SH-SY5Y (cell line): ENCODE data around the gene NHS.

Experiments used
- GATA2 ChIP-seq: IDR thresholded peaks from 2 replicates; pipeline ENCODE4 v1.6.1; 2011; ENCODE audit warnings: mild to moderate bottlenecking, low read depth, low read length
- GATA3 ChIP-seq: IDR thresholded peaks from 2 replicates; pipeline ENCODE4 v1.6.1; 2011; ENCODE audit warnings: low read depth, mild to moderate bottlenecking, low read length, moderate library complexity

The NHS gene

DNA sequence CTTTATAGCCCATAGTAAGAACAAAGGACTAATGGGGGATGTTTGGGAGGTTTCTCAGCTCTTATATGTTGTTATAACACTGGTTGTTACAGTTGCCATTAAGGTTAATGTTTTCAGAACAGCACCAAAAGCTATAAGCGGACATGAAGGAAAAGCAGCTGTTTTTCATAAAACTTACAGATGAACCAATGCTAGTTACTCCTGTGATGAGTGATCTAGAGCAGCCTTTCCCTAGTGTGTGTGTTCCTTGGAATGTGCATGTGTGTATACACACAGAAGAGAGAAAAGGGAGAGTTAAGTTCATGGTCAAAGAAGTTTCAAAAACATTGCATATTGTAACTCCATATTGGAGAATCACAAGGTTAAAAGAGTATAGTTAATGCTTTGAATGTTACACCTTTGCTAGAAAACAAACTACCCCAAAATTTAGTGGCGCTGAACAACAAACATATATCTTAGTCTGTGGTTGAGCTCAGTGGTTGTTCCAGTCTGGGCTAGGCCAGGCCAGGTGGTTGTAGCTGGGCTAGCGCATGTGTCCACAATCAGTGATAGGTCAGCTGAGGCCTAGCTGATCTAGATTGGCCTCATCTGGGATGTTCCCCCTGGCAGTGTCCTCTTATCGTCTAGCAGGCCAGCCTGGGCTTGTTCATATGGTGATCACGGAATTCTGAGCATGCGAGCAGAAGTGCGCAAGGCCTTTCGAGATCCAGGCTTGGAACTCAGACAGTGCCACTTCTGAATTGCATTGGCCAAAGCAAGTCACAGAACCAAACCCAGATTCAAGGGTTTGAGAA is 151.0 kb downstream of the NHS start:
- TF ChIP-seq GATA3 (no peak), GATA2 (no peak)

DNA sequence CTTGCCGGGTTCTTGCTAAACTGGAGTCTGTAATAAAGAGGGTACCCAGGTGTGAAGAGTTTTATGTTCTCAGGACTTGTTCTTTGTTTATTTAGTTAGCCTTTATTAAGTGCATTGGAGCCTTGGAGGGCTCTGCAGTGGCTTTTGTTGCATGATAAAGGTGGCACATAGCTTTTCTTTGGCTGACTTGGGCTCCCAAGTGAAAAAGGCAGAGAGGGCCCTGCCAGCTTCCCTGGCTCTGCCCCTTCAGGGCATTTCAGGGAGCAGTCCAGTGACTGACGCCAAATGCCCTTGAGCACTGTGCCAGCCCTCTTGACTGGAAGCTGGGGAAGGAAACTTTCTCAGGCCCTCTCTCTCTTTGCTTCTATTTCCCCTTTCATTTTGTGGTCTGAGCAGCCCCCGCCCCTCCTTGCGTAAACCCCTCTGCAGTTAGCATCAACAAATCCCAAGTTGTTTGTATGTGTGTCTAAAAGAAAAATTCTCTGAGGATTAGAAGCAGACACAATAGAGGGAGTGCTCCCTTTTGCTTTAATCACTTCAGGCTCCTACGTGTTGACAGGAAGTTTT is 152.2 kb downstream of the NHS start:
- TF ChIP-seq GATA2, result no peak
- no peak for TF ChIP-seq GATA3

DNA sequence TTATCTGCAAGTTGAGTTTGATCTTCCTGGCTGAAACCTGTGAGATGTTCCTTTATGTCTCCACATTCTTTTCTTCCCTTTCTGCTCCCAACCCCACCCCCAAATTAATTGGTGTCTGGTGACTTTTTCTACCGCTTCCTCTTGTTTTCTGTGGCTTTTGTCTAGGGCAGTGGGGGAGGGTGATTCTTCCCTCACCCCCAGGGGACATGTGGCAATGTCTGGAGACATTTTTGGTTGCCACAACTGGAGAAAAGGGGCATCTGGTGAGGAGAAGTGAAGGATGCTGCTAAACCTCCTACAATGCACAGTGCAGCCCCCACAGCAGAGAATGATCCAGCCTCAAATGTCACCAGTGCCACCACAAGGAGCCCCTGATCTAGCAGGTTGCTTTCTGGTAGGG is 152.9 kb downstream of the NHS start:
- TF ChIP-seq GATA2, result no peak
- no peak for TF ChIP-seq GATA3

DNA sequence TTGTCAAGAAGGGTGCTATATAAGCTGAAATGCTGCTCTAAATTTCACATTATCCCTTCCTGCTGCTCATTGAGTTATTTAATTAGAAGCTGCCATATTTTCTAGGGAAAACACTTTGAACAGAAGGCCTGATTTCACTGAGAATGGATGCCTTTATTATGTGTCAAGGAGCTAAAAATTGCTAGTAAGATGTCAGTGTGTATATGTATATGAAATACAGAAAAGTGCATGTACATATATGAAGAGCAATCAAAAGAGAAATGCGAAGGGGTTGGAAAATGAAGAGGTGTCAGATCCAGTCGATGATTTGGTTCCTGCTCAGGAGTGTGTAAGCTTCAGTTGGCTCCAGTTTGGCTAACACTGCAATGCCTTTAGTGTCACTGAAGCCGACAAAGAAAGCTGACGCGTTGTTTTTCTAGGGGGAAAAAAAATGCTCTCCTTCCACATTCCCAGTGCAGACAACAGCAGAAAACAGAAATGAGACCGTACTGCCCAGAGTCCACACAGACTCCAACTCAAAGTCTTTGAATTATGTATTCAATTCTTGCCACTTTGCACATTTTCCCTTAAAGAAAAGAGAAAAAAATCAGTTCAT is 154.2 kb downstream of the NHS start:
- no peak for TF ChIP-seq GATA2
- no peak for TF ChIP-seq GATA3

DNA sequence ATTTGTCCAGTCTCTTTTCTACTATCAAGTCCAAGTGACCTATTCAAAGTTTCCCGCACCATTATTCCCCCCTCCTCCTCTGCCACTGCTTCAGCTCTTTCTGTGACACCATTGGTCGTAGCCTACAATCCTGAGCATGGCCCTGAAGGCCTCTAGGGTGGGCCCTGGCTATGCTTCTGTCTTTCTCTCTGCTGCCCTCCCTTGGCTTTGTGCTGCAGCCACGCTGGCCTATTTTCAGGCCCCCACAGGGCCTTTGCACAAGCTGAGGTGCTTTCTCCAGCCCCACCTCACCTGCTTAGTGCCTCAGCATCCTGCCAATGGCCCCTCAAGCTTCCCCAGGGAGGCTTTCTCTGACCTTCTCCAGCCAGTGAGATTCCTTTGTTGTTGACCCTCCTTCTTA is 156.5 kb downstream of the NHS start:
- no peak for TF ChIP-seq GATA2
- TF ChIP-seq GATA3, result no peak

DNA sequence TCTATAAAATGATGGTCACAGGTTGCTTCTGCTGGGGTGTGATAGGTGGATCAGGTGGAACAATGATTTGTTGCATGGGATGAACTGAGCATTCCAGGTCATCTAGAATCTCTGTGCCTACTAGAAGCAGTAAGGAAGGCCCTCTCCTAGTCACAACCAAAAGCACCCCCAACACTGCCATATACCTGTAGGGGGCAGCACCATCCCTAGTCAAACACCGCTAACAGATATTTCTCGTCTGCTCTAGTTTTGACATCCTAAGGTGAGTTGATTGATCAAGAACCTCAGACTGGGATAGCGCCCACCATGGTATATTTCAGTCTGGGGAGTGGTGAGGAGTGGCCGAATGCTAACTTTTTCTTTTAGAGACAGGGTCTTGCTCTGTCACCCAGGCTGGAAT is 160.2 kb downstream of the NHS start:
- TF ChIP-seq GATA2 (no peak), GATA3 (no peak)

DNA sequence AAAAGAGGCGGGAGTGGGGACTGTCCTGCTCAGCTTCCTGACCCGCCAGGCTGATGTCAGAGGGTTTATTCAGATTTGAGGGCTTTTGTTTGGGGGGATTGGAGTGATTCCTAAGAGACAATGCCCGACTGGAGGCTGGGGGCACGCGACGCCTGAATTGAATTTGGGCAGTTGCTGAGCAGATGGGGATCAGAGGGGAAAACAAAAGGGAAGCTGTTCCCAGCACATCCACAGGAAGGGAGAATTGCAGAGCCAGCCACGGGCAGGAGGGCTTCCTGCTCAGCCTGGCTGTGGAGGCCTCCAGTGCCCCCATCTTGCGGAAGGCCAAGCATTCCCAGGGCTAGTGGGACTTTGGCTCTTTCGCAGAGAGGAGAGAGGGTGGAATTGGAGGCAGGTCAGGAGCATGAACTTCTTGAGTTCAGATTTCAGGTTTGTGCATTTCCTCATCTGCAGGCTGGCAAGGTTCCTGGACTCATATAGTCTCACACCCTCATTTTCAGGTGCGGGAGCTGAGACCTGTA is 162.8 kb downstream of the NHS start:
- TF ChIP-seq GATA3 (no peak), GATA2 (no peak)

DNA sequence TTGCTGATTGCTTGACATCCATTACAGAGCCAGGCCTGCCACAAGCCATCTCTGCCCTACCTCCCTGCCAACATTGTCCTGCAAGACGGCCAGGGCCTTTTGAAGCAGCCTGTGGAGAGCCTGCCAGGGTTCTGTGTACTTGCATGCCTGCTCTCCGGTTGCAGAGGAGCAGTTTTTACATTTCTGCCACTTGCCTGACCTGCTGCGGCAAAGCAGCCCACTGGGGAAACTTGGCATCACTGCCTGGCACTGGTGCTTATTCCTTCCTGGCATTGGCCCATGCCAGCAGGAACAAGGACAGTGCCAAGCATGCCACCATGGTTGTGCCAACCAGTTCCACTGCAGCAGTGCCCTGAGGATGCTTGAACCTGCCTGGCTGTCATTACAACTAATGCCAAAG is 167.1 kb downstream of the NHS start:
- no peak for TF ChIP-seq GATA2
- TF ChIP-seq GATA3, result no peak

DNA sequence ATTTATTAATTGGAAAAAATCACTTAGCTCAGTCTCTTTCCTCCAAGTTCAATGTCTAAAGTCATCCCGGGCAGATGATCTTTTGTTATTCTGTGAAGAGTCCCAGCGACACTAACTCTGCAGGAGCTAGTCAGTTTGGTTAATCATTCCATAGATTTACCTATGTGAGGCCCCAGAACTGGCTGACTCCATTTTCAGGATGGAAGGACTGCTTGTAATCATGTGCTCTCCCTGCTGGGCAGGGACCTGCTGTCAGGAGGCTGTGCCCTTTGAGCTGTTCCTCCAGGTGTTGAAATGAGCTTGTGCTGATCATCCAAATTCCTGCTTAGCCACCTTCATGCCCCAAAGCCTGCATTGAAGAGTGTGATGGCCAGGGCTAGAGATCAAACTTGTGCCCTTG is 169.8 kb downstream of the NHS start:
- no peak for TF ChIP-seq GATA3
- no peak for TF ChIP-seq GATA2

DNA sequence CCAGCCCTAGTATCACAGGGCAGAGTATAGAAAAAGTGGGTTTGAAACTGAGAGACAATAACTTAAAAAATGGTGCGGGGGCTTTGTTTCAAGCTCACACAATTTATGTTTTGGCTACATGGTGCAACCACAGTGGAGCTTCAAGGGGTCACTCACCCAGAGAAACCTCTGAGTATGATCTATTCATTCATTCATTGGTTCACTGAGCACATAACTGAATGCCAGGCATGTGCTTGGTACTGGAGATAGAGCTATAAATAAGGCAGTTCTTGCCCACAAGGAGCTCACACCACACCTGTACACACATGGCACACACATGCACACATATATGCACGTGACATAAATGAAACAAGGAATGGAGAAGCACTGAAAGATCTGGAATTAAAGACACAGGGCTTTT is 171.4 kb downstream of the NHS start:
- TF ChIP-seq GATA3 (no peak), GATA2 (no peak)

DNA sequence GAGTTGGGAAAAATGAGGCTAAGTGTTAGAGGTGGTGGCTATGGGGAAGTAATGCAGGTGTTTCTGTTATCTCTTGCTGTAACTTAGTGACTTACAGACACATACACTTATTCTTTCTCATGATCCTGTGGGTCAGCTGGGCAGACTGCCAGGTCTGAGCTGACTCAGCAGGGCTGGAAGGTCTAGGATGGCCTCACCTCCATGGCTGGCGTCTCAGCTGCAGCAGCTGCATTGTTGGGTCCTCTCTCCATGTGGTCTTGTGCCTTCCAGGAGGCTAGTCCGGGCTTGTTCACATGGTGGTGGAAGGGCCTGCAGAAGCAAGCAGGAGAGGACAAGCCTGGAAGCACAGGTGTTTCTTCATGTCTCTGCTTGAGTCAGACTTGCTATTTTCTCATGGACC is 172.7 kb downstream of the NHS start:
- TF ChIP-seq GATA2 (no peak), GATA3 (no peak)

DNA sequence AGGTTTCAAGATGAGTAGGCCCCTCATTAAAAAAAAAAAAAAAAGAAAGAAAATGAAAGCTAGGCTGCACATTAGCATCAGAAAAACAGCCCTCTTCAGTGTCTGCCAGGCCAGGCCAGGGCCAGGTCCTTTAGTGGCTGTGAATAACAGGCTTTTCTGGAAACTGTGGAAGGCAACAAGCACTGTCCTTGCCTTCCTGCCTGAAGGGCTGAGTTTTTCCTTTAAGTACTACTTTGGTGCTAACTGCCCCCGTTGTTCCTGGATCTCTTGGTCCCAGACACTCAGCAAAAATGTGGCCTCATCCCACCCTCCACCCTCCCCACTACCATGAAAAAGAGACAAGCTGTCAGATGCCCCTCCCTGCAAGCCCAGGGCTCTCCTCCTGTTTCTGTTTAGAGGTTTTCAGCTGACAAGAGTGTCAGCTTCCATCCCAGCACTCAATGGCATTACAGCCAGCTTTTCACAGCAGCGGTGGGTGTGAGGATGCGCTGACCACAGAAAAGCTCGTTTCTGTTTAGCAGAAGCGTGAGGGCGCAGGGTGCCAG is 174.2 kb downstream of the NHS start:
- no peak for TF ChIP-seq GATA2
- TF ChIP-seq GATA3, result no peak

DNA sequence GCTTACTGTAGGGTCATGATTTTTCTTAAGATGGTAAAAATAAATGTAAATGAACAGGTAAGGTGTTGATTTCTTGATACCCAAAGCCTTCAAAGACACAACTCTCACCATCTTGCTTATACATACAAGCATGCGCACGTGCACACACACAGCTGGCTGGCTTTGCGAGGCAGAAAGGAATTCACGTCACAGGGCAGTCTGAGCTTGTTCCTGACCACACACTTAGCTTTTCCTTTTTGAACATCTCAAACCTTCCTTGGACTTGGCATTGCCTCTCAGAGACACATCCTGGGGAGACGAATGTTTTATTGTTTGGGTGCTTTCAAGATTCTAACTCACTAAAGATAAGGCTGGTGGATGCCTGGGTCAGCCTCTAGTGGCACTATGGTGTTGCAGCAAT is 175.0 kb downstream of the NHS start:
- TF ChIP-seq GATA2, result no peak
- TF ChIP-seq GATA3, result no peak

DNA sequence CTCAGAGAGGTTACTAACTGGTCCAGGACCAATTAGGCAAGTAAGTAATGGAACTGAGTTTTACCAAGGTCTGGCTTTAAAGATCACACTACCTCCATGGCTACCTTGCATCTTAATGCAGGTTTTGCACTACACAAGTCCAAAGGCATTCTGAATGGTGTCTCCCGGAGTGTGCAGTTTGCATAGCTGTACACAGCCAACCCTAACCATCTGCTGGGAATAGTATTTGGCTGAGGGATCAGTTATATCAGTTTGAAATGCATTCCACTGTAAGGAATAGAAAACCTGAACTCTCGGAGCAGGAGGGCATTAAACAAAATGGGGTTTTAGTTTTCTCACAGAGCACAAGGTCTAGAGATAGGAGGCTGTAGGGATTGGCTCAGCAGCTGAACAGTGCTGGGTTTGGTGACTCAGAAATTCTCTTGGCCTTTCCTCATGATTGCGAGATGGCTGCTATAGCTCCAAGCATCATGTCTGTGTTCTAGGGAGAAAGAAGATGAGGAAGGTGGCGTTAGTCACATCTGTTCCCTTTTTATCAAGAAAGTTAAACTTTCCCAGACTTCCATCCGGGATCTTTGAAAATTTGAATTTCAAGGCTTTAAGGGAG is 177.1 kb downstream of the NHS start:
- no peak for TF ChIP-seq GATA2
- TF ChIP-seq GATA3, result no peak

DNA sequence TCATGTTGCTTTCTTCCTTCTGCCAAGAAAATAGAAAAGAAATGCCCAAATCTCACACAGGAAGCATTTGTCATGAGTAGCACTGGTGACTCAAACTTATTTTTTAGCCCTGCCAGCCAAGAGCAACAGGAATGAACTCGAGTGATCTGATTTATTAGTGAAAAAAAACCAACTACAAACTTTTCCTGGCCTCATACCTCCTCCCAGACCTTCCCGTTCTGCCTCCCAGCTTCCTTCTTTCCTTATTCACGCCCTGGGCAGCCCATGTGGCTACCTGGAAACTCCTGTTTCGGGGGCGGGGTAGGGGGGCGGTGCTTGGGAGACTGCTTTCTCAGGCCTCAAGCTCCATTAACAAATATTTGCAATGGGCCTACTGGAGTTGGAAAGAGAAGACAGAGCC is 178.5 kb downstream of the NHS start:
- TF ChIP-seq GATA2 (no peak), GATA3 (no peak)
